ENCODE results near the gene EML6. TPM values are rescaled to one million over a fixed set of nuclear protein-coding genes. Genes with fewer than 3 reads are reported as not detected.

Gene EML6
- total and polyA plus RNA-seq, 10 of the 15 experiments (the other 5 are each of a cell fraction or from before 2014, with no cell fraction given) = 0.09 to 0.67 (median 0.21) TPM

GRCh38 chr2:54677476-54678265 lies 45.8 kb upstream of the EML6 start:
- no peak overlapping the region for H3K4me2 ChIP-seq (ENCODE audit: control insufficient read depth, insufficient read depth)
- no peak for FAIRE-seq
- H2AFZ ChIP-seq (ENCODE audit: control insufficient read depth, low read depth, low read length) = no peak overlapping the region
- ChIA-PET CTCF (interaction anchor here (0.5 to 6.2 kb wide), 9 partner anchors 8 to 571 kb away, joined by 3 to 47 read pairs (median 4); partner anchors contain the start of gene EML6), SMC1A (ENCODE audit: uncharacterized antibody, unreplicated experiment) (interaction anchor here (0.8 to 7.9 kb wide), 13 partner anchors 9 to 336 kb away, joined by 3 to 50 read pairs (median 8); no protein-coding TSS in a partner anchor), POLR2A (interaction anchor here (0.6 to 2.4 kb wide), 6 partner anchors 12 to 585 kb away, joined by 3 to 7 read pairs (median 4); no protein-coding TSS in a partner anchor), RAD21 (ENCODE audit: unreplicated experiment) (interaction anchor here (1.1 to 5.9 kb wide), 10 partner anchors 12 to 154 kb away, joined by 3 to 49 read pairs (median 6); no protein-coding TSS in a partner anchor)
- no peak for DNase-seq (ENCODE audit: low read depth, low spot score)
- no peaks in the 10 kb centered on the region for H3K36me3 ChIP-seq (ENCODE audit: control insufficient read depth in 2 of 2, insufficient read depth in 2 of 2, low read length in 1 of 2)
- in situ Hi-C loops (cut with MboI) = no loop called here
- BruUV-seq (replicated peaks) = TSS peak; percentile 40
- no peaks in the 10 kb centered on the region for H3K79me2 ChIP-seq (ENCODE audit: control insufficient read depth, insufficient read depth, low read length)
- ATAC-seq = peak; percentile 27
- 80% methylated on average over 6 of the region's 6 CpGs for WGBS (ENCODE audit: insufficient coverage, insufficient replicate concordance, low lambda C conversion rate, missing lambda C conversion rate)
- no peaks in the 10 kb centered on the region for H3K27me3 ChIP-seq (replicated peaks in 1 of 2; ENCODE audit: control insufficient read depth in 2 of 2, insufficient read depth in 2 of 2, low read length in 1 of 2)
- H3K4me3 ChIP-seq = no peak overlapping the region
- intact Hi-C loops (cut with micrococcal nuclease; ENCODE audit: unreplicated experiment) = loop anchor here (2.0 kb wide), 1 partner anchor 107 kb away; no protein-coding TSS in a partner anchor
- no peaks in the 10 kb centered on the region for H4K20me1 ChIP-seq (ENCODE audit: control insufficient read depth, insufficient read depth)
- H3K4me1 ChIP-seq (ENCODE audit: control insufficient read depth, insufficient read depth, low read length) = peaks cover 41% of the 10 kb centered on the region
- peaks cover 4% of the 10 kb centered on the region; the same call in 2 of the 3 replicates for H3K9me3 ChIP-seq (replicated peaks; ENCODE audit: control insufficient read depth, insufficient read depth, low read length)
- H3K9ac ChIP-seq (ENCODE audit: control insufficient read depth, insufficient read depth, low read length) = no peak overlapping the region
- no peak overlapping the region for H3K27ac ChIP-seq (ENCODE audit: control insufficient read depth, insufficient read depth)
- TF ChIP-seq RUNX3 (IDR thresholded peaks at IDR 0.05; ENCODE audit: low read length) (peak; percentile 65), SIX5 (IDR thresholded peaks at IDR 0.05; ENCODE audit: low read depth, low read length, severe bottlenecking) (no peak), MAX (IDR thresholded peaks at IDR 0.05; ENCODE audit: low read depth, low read length) (no peak), HDAC2 (IDR thresholded peaks at IDR 0.05) (no peak), BACH1 (IDR thresholded peaks at IDR 0.05; ENCODE audit: borderline replicate concordance) (no peak), ATF7 (IDR thresholded peaks at IDR 0.05; ENCODE audit: low read depth) (peak; percentile 89), ASH2L (IDR thresholded peaks at IDR 0.05; ENCODE audit: borderline replicate concordance, low read depth) (no peak), E2F8 (IDR thresholded peaks at IDR 0.05; ENCODE audit: low read depth, partially characterized antibody) (no peak), RELB (IDR thresholded peaks at IDR 0.05; ENCODE audit: low read depth) (peak; percentile 71; the same call in 1 of the 2 replicates), YY1 (IDR thresholded peaks at IDR 0.05; ENCODE audit: low read depth, low read length) (no peak), MXI1 (IDR thresholded peaks at IDR 0.05; ENCODE audit: low read depth, low read length) (no peak), CEBPB (IDR thresholded peaks at IDR 0.05; ENCODE audit: borderline replicate concordance in 1 of 2, low read depth in 2 of 2, low read length in 2 of 2) (peak in 1 of 2 experiments; percentile 62; a peak in 1 of 4 replicates), FOXM1 (IDR thresholded peaks at IDR 0.05; ENCODE audit: low read depth, low read length) (peak; percentile 68; the same call in 1 of the 2 replicates), NFIC (IDR thresholded peaks at IDR 0.05; ENCODE audit: low read depth, low read length) (peak; percentile 81; the same call in 1 of the 2 replicates), JUNB (IDR thresholded peaks at IDR 0.05) (peak; percentile 79), TCF7 (IDR thresholded peaks at IDR 0.05; ENCODE audit: borderline replicate concordance) (no peak), NR2F1 (conservative IDR thresholded peaks at IDR 0.05) (no peak), MTA2 (IDR thresholded peaks at IDR 0.05; ENCODE audit: low read depth) (peak; percentile 54), BHLHE40 (IDR thresholded peaks at IDR 0.05; ENCODE audit: borderline replicate concordance in 1 of 2, low read depth in 2 of 2, low read length in 1 of 2) (0 out of 4 replicates have a peak, but pooled peaks of 1 of the 2 experiments have one; percentile 20)

Measured in GM12878 (cell line).